Stimulated activated CD4-positive, alpha-beta T cell treated with anti-CD3 and anti-CD28 coated beads, Interleukin-1b, Interleukin-23, amount 100 ng/mL, for 4 hours (primary cell): Measurements from ENCODE around the gene UBE2QL1.

Experiments
- DNase-seq, 2 donors: peaks; one replicate each; pipeline ENCODE4 v3.0.0-alpha.2; 2020; ENCODE audit warnings: low read depth in 2 of 2

Gene UBE2QL1

GRCh38 chr5:6427694-6428093, 21.0 kb upstream of the UBE2QL1 start:
- DNase-seq, result no peak

GRCh38 chr5:6430418-6431028, 18.1 kb upstream of the UBE2QL1 start:
- no peak for DNase-seq

GRCh38 chr5:6431214-6432195, 17.2 kb upstream of the UBE2QL1 start:
- no peak for DNase-seq

- no peak for DNase-seq
These were observed 16.5 kb upstream of the UBE2QL1 start for GRCh38 chr5:6432206-6432605.

GRCh38 chr5:6434731-6435130, 13.9 kb upstream of the UBE2QL1 start:
- DNase-seq, result no peak

GRCh38 chr5:6435356-6435755, 13.3 kb upstream of the UBE2QL1 start:
- no peak for DNase-seq

- DNase-seq, result no peak
These were observed 11.8 kb upstream of the UBE2QL1 start for GRCh38 chr5:6436715-6437331.

- no peak for DNase-seq
These were observed 8.8 kb upstream of the UBE2QL1 start for GRCh38 chr5:6439588-6440550.

- no peak for DNase-seq
These were observed 6.3 kb upstream of the UBE2QL1 start for GRCh38 chr5:6442333-6442732.

- no peak for DNase-seq
These were observed 5.3 kb upstream of the UBE2QL1 start for GRCh38 chr5:6443326-6443725.

- DNase-seq, result no peak
These were observed 2.6 kb upstream of the UBE2QL1 start for GRCh38 chr5:6446042-6446441.

- no peak for DNase-seq
These were observed 1.9 kb upstream of the UBE2QL1 start for GRCh38 chr5:6446626-6447309.

- no peak for DNase-seq
These were observed 1.1 kb upstream of the UBE2QL1 start for GRCh38 chr5:6447384-6448140.

- DNase-seq, result no peak
These were observed 543 bp upstream of the UBE2QL1 start for GRCh38 chr5:6448141-6448491.

- no peak for DNase-seq
These were observed 953 bp downstream of the UBE2QL1 start for GRCh38 chr5:6449465-6450158.

- DNase-seq, result no peak
These were observed 1.7 kb downstream of the UBE2QL1 start for GRCh38 chr5:6450319-6450833.

GRCh38 chr5:6452622-6453504, 4.2 kb downstream of the UBE2QL1 start:
- DNase-seq, result no peak

GRCh38 chr5:6453937-6454560, 5.4 kb downstream of the UBE2QL1 start:
- no peak for DNase-seq
